Neural crest cell (in vitro differentiated cells): Measurements from ENCODE around the gene FOLR3. TPM values are rescaled to one million over a fixed set of nuclear protein-coding genes. Genes with fewer than 3 reads are reported as not detected.
A peak's percentile ranks its signal among the peaks of the same experiment; 100 is the strongest.

Experiments
- DNase-seq: peaks from one replicate; pipeline ENCODE4 v3.0.0; 2021; ENCODE audit warnings: low read depth, mixed read lengths, low spot score
- H3K27ac Mint-ChIP-seq: one replicate; pipeline ENCODE4 v1.8.0; 2021; ENCODE audit warnings: mild to moderate bottlenecking, mixed read lengths; ENCODE audit not compliant: unreplicated experiment
- H3K27me3 Mint-ChIP-seq: 2 replicates; pipeline ENCODE4 v1.8.0; 2021; ENCODE audit warnings: low read depth, mild to moderate bottlenecking, mixed read lengths
- H3K36me3 Mint-ChIP-seq: 2 replicates; pipeline ENCODE4 v1.8.0; 2021; ENCODE audit warnings: low read depth, mild to moderate bottlenecking, mixed read lengths
- H3K4me1 Mint-ChIP-seq: 2 replicates; pipeline ENCODE4 v1.8.0; 2021; ENCODE audit warnings: mixed read lengths
- H3K4me3 Mint-ChIP-seq: one replicate; pipeline ENCODE4 v1.8.0; 2021; ENCODE audit warnings: mild to moderate bottlenecking, mixed read lengths
- H3K9me3 Mint-ChIP-seq: 2 replicates; pipeline ENCODE4 v1.8.0; 2021; ENCODE audit warnings: mixed read lengths
- CTCF ChIP-seq: fragments of 200-600 bp; sonication (generic); conservative IDR thresholded peaks from 2 replicates; pipeline ENCODE4 v1.5.0; 2021; ENCODE audit warnings: antibody characterized with exemption, mild to moderate bottlenecking
- total RNA-seq: library from RNA; stranded (reverse); gene quantifications from 2 replicates; pipeline ENCODE4 v1.2.1, GENCODE V29; 2021

Gene FOLR3
- total RNA-seq, 1 donor from 2014 or later, result not detected

- H3K27ac Mint-ChIP-seq, result peak within 1 kb of the TSS; percentile 8
- TF ChIP-seq CTCF, result no peak
- H3K9me3 Mint-ChIP-seq, result peaks cover 3% of the 10 kb centered on the region
- H3K4me1 Mint-ChIP-seq, result peaks cover 32% of the 10 kb centered on the region
- peak within 1 kb of the TSS; percentile 52 for H3K4me3 Mint-ChIP-seq
- H3K36me3 Mint-ChIP-seq, result peaks cover 4% of the 10 kb centered on the region
- no peak for DNase-seq
- H3K27me3 Mint-ChIP-seq, result no peaks in the 10 kb centered on the region
Observed at GRCh38 chr11:72105888-72106287, 29.6 kb upstream of the FOLR3 start, which contains the start of gene TOMT. TOMT (plus strand) TSS chr11:72105924; CDS start chr11:72105952, 28 bp downstream.

GRCh38 chr11:72111300-72112142 is 24.0 kb upstream of the FOLR3 start:
- H3K36me3 Mint-ChIP-seq, result no peaks in the 10 kb centered on the region
- peak overlapping the region; percentile 96 for H3K4me3 Mint-ChIP-seq
- H3K27ac Mint-ChIP-seq, result peak overlapping the region; percentile 99
- H3K9me3 Mint-ChIP-seq, result peaks cover 2% of the 10 kb centered on the region
- TF ChIP-seq CTCF, result no peak
- peaks cover 28% of the 10 kb centered on the region for H3K4me1 Mint-ChIP-seq
- peaks cover 21% of the 10 kb centered on the region for H3K27me3 Mint-ChIP-seq
- no peak for DNase-seq

DNA sequence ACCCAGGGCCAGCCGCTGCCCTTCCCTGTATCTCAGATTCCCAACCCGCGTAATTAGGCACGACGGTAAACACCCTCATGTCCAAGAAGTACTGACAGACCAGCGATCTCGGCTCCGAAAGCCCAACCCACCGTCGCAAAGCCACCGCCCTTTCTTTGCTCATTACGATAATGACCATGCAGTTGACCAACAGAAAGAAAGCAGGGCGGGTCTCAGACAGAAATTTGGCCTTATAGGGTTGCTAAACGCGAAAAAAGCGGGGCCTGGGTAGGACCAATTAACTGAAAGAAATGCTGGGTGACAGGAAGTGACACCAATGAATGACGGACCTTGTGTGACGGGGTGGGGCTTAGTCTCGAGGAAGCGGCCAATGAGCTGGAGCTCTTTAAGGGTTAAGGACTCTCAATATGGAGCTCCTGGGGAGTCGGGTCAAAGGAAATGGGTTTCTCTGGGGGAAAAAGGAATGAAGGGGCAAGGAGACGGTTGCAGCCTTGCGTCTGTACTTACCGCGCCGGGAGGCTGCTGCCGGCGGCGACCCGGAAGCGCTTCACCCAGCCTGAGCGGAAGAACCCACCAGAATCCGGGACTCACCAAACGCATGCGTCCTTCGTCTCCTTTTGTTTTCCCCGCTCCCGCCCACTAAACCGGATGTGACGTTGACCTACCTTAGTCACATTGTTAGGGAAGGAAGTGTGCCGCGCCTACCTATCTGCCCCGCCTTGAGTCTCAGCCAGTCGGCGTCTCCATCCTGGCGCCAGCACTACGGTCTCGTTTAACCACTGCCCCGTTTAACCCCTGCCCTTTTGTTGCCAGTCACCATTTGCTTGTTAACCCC is 23.2 kb upstream of the FOLR3 start, which contains the start of gene ANAPC15:
Gene ANAPC15 (minus strand): TSS at position 553 of the 835 bp plus-strand sequence. CDS start 1,419 bp downstream, outside the sequence.
- TF ChIP-seq CTCF, result no peak
- Mint-ChIP-seq H3K4me3 (peak within 1 kb of the TSS; percentile 96), H3K4me1 (peaks cover 28% of the 10 kb centered on the region), H3K36me3 (no peaks in the 10 kb centered on the region), H3K27me3 (peaks cover 26% of the 10 kb centered on the region), H3K27ac (peak within 1 kb of the TSS; percentile 99), H3K9me3 (peaks cover 2% of the 10 kb centered on the region)
- DNase-seq, result peak; percentile 89

DNA sequence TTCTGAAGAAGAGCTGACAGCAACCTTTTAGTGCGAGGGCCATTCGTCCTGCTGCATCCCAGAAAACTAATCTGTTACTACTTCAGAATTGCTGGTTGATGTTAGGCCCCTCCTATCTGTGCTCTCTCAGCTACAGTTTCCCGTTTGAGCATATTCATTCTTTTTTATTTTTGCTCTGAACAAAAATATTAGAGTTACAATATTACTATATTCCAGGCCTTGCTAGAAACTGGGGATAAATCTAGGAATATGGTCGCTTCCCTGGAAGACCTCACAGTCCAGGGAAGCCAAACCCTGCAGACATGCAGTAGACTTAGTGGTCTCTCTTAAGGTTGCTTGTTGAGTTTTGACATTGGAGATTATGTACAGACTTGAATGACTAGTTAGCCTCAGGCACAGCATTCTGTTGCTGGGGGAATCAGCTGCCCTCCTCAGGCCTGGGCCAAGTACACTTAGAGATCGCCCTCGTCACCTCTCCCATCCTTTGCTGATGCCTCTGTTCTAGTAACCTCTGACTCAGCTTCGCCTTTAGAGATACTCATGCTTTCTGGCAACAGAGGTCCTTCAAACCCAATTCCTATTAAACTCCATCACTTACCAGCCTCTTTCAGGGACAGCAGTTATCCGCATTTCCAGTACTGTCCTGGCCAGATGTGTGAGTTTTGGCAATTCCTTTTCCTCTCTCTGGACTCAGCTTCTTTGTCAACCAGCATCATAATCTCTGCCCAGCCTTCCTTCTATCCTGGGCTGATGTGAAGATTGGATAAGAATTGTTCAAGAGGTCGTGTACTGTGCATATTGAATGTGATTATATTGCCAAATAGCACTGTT is 22.3 kb upstream of the FOLR3 start:
- Mint-ChIP-seq H3K9me3 (peaks cover 2% of the 10 kb centered on the region), H3K4me3 (peak overlapping the region; percentile 96), H3K4me1 (peaks cover 28% of the 10 kb centered on the region), H3K27ac (peak overlapping the region; percentile 99), H3K27me3 (peaks cover 28% of the 10 kb centered on the region), H3K36me3 (no peaks in the 10 kb centered on the region)
- no peak for TF ChIP-seq CTCF
- DNase-seq, result no peak

- no peak for TF ChIP-seq CTCF
- Mint-ChIP-seq H3K36me3 (no peaks in the 10 kb centered on the region), H3K4me1 (peaks cover 28% of the 10 kb centered on the region), H3K27ac (no peak overlapping the region), H3K4me3 (no peak overlapping the region), H3K9me3 (peaks cover 2% of the 10 kb centered on the region), H3K27me3 (peaks cover 34% of the 10 kb centered on the region)
- no peak for DNase-seq
Observed at GRCh38 chr11:72114570-72114969, 21.0 kb upstream of the FOLR3 start.
